Upper lobe of left lung (tissue), 4 donors: ENCODE results near the gene CANX.

ENCODE experiments used
- CTCF ChIP-seq, 6 experiments: fragments of 450-650 bp in 4 of 6; fragments of 200-600 bp in 2 of 6; sonication (generic) in 2 of 6; IDR thresholded peaks; one replicate each; pipeline ENCODE4 v1.5.1; 2016 to 2019; ENCODE audit warnings: antibody characterized with exemption in 6 of 6
- EP300 ChIP-seq, 4 donors: sonication (generic); formaldehyde crosslinking; IDR thresholded peaks; one replicate each; pipeline ENCODE4 v1.5.1; 2017; ENCODE audit warnings: antibody characterized with exemption in 4 of 4, control low read depth in 2 of 4

GRCh38 chr5:179777909-179778308 is 79.1 kb downstream of the CANX start:
- TF ChIP-seq EP300 (IDR thresholded peaks at IDR 0.05) (no peak), CTCF (IDR thresholded peaks at IDR 0.05) (no peak)
